Stimulated activated CD4-positive, alpha-beta T cell treated with anti-CD3 and anti-CD28 coated beads, Interleukin-2, amount 100 ng/mL, for 24 hours (primary cell): ENCODE results near the gene EPM2A.

Experiments
- DNase-seq, 2 donors: peaks; one replicate each; pipeline ENCODE4 v3.0.0-alpha.2; 2020

Gene EPM2A

GRCh38 chr6:145668844-145669243, 66.5 kb downstream of the EPM2A start:
- no peak for DNase-seq

DNA sequence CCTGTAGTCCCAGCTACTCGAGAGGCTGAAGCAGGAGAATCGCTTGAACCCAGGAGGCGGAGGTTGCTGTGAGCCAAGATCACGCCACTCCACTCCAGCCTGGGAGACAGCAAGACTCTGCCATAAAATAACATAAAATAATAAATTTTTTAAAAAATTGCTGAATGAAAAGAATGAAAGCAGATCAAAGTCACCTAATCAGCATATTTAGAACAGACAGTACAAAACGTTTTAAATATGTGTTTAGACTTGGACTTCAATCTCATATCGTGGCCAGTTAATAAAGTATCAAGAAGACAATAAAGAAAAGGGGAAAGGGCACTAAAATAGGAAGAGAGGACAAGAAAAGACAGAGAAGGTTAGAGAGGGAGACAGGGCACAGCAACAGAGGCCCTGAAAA, 74.6 kb downstream of the EPM2A start:
- DNase-seq: no peak

- no peak for DNase-seq
Measured at GRCh38 chr6:145656128-145656527, 79.2 kb downstream of the EPM2A start.

DNA sequence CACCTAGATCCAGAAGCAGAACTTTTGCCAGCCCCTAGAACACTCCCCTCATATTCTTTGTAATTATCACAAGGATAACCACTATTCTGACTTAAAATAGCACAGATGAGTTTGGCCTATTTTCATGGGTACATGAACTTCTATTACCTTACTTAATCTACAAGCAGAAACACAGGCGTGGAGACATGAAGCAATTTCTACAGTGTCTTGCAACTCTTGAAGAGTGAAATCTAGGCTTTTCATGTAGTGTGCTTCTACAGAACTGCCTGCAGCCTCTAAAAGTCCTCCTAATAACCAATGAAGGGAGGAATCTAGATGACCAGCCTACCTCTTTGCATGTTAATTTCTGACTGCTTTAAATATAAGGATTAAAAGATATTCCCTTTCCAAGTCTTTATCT, 82.7 kb downstream of the EPM2A start:
- DNase-seq: no peak

DNA sequence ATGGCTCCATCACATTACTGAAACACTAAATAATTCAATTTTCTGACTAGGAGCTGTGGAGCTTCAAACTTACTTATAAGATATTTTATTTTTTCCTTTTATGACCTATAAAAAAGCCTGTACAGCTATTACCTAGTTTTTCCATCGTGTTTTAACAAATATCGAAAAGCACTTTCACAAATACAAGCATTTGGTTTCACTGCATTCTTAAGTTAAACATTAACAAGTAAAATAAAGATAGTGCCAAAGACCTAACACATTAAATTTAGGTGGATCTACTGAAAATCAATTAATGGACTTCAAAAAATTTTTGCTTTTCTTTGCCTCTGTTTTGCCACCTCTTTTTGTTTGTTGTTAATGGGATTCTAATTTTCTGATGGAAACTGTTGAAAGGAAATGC, 83.3 kb downstream of the EPM2A start:
- no peak for DNase-seq

GRCh38 chr6:145648149-145648548, 87.2 kb downstream of the EPM2A start:
- DNase-seq: no peak

DNA sequence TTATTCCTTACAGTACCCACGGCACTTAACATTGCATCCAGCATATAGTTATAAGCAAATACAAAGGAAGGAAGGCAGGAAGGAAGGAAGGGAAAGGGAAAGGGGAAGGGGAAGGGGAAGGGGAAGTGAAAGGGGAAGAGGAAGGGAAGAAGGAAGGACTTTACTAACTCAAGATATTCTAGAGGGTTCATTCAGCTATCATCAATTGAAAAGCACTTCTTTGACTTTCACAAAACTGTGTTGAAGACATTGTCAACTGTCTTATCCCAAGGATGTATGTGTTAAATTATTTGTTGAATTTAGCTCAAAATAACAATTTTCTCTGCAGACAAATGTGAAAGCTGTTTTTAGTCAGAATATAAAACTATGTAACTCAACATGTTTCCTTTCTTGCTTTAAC, 87.7 kb downstream of the EPM2A start:
- no peak for DNase-seq

GRCh38 chr6:145643760-145644159, 91.6 kb downstream of the EPM2A start:
- DNase-seq: no peak

DNA sequence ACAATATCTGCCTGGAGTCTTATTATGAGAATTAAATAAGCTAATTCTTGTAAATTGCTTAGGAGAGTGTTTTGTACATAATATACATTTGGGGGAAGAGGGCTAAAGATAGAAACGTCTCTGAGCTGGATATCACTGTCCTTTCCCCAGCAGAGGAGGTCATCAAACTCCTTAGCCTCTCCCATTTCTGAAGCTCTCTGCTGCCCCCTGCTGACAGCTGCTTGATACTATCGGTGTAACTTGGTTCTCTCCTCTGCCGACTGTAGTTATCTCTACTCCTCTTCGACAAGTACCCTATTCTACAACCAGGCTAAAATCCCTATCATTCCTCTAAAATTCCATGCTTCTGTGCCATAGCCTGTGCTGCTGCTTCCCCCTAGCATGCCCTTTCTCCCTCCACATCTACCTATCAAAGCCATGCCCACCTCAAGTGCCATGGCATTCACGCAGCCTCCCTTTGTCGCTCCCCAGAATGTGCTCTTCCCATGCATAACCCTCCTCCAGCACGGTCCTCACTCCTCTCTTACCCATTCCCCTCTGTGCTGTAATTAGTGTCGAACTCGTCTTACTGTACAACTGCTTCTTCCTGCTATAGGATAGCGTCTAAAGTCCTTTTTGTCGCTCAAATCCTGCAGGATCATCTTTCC, 101.2 kb downstream of the EPM2A start:
- peak; percentile 90 for DNase-seq

GRCh38 chr6:145632971-145633370, 102.3 kb downstream of the EPM2A start:
- DNase-seq: no peak

- no peak for DNase-seq
Measured at GRCh38 chr6:145631374-145631773, 103.9 kb downstream of the EPM2A start.

- no peak for DNase-seq
Measured at GRCh38 chr6:145630598-145630997, 104.7 kb downstream of the EPM2A start.

DNA sequence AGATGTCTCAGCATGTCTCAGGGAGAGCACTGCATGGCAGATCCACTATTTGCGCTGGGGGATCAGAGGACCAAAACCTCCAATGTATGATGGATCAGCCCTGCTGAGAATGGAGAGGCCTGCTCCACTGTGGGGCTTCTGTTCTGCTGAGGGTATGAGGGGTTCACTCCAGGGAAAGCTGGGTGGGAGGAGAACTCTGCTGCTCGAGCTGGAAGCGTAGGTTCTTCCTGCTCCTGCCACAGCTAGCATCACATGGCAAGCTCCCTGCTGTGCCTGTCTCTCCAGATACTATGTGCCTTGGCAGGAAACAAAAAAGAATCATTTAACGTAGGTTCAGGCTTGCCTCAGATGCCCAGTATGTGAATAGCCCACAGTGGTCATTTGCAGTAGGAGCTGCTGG, 105.8 kb downstream of the EPM2A start:
- DNase-seq: no peak

DNA sequence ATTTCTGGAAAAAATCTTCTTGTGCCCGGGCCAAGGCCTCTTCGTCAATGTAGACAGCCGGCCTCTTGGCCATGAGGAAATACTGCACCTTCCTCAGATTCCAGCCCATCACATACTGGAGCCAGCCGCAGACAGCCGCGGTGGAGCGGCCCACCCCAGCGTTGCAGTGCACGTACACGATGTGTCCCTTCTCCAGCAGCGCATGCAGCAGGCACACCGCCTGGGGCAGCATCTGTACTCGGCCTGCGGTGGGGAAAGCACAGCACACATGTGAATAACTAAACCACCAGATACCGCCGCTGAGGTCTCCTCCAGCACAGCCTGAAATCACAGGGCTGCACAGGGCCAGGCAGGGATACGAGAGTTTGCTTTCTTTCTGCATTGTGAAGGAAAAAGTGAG, 107.9 kb downstream of the EPM2A start:
- DNase-seq: no peak

- no peak for DNase-seq
Measured at GRCh38 chr6:145626857-145627256, 108.5 kb downstream of the EPM2A start.

- no peak for DNase-seq
Measured at GRCh38 chr6:145623231-145623630, 112.1 kb downstream of the EPM2A start.

- no peak for DNase-seq
Measured at GRCh38 chr6:145621776-145622175, 113.5 kb downstream of the EPM2A start.

- no peak for DNase-seq
Measured at GRCh38 chr6:145620088-145620487, 115.2 kb downstream of the EPM2A start.

- no peak for DNase-seq
Measured at GRCh38 chr6:145609521-145609920, 125.8 kb downstream of the EPM2A start.

- DNase-seq: no peak
Measured at GRCh38 chr6:145608850-145609249, 126.5 kb downstream of the EPM2A start.

GRCh38 chr6:145603991-145604390, 131.3 kb downstream of the EPM2A start:
- no peak for DNase-seq

DNA sequence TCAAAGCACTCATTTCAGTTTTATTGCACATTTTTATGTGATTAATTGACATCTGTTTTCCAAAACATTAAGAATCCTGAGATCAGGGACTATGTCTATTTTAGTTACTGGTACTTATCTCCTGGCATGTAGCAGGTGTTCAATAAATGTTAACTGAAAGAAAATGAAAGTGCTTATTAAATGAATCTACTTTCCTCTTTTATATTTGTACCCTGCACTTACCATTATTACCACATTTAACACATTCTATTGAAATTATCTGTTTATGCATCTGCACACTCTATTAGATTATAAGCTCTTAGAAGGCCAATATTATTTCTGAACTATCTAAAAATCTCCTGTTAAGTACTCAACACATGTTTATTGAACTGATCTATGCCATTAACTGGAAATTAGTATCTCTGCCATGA, 131.9 kb downstream of the EPM2A start:
- no peak for DNase-seq

DNA sequence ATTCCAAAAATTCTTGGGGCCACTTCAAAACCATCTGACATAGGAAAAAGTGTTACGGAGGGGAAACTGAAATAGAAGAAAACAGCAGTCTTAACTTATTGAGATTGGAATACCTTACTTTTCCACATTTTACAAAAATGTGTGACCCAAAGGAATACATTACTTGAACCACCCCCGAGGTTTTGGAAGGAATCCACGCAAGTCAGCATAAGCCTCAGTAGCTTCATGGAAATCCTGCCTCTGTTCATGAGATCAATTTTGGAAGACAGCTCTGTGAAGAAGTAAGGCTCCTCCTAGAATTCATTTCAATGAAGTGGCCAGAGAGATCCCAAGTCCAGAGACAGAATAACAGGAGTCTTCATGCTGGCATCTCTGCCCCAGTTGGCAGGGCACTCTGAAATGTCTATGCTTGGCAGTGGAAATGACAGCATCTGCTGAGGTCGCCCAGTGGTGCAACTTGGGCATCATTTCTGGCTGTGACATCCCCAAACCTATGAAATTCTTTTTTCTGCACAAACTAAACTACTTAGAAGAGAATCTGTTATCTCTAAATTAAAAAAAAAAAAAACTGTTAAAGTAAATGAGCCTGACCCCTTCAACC, 132.5 kb downstream of the EPM2A start:
- DNase-seq: no peak

DNA sequence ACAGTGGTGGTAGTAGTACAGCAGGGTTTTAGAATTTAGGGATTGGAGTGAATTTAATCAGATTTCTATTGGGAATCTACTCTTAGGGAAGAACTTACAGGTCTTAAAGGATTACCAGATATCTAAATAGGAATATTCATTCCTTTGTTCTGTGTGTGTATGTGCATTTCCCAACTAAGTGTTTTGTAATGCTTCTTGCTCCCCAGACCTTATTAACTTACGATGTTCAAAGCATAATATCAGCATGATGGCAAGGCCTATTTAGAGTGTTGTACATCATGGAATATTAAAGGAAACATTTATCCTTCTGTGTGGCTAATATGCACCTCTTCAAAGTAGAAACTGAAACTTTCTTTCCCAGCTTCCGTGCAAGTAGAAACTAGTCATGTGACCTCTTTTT, 133.9 kb downstream of the EPM2A start:
- no peak for DNase-seq

GRCh38 chr6:145600299-145600698, 135.0 kb downstream of the EPM2A start:
- no peak for DNase-seq
